NCI-H226 (cell line): ENCODE data around the gene POLDIP3.

Experiments
- DNase-seq: peaks from one replicate; pipeline ENCODE4 v3.0.0-alpha.2; 2015

The POLDIP3 gene, protein sequence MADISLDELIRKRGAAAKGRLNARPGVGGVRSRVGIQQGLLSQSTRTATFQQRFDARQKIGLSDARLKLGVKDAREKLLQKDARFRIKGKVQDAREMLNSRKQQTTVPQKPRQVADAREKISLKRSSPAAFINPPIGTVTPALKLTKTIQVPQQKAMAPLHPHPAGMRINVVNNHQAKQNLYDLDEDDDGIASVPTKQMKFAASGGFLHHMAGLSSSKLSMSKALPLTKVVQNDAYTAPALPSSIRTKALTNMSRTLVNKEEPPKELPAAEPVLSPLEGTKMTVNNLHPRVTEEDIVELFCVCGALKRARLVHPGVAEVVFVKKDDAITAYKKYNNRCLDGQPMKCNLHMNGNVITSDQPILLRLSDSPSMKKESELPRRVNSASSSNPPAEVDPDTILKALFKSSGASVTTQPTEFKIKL

DNA sequence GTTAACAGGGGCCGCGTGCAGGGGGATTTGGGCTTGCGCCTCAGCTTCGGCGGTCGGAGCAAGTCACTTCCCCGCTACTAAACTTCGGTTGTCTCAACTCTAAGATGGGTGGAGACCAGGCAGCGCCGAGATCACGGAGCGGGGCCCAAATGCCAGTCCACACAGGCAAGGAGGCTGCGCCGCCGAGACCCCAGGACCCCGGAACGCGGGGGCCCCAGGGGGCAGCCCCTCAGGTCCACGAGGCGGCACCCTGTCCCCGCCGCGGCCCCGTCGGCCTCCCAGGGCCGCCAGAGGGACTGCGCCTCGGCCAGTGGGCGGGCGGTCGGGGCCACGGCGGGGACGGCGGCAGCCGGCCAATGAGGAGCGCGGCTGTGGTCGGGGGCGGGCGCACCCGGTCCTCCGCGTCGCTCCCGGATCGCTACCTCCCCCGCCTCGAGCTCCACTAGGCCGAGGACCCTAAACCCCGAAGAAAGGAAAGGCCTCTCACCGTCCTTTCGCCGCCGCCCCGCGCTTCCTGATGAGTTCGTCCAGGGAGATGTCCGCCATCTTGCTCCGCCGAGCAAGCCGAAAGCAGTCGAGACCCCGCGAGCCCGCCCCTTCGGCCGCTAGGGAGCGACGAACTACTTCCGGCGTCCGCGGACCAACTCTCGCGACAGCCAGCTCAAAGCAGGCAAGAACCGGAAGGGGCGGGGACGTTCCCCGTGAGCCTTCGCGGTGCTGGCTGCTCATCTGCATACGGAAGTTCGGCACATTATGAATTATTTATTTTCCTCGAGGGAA lies at the start of gene POLDIP3:
POLDIP3 (minus strand) TSS at position 572 of the 780 bp plus-strand sequence; CDS start at position 546, 26 bp downstream.
- peak; percentile 78 for DNase-seq

DNA sequence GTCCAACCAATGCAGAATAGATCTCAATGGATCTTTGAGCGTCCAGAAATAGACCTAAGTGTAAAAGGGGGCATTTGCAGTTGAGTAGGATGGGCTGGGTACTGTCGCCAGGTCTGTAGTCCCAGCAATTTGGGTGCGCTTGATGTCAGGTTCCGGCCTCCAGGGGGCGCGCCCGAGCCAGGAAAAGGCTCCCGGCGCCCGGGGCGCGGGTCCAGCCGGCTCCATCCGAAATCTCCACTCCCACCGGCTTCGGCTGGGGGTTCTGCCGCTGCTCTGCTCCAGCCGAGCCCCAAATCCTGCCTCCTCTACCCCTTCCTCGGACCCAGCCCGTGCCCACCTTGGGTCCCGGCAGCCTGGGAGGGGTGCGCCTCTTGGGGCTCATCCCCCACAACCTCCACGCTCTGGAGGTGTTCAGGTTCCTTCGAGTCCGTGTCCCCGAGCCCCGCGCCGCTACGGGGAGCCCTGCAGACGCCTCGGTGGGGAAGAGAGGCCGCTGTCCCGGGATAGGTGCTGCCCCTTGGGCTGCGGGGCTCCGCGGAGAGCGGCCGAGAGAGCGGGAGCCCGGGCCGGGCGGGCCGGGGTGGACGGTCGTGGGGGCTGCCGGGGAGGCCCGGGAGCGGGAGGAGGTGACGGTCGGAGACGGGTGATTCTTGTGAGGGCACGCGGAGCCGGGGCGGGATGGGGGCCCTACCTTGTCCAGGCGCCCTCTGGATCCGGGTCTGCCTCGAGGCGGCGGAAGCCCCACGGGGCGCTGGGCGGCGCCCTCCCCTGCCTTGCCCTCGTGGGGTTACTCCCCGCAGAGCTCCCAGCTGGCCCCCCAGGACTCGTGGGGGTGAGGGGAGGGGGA lies 47.5 kb upstream of the POLDIP3 start:
- peak; percentile 13 for DNase-seq

DNA sequence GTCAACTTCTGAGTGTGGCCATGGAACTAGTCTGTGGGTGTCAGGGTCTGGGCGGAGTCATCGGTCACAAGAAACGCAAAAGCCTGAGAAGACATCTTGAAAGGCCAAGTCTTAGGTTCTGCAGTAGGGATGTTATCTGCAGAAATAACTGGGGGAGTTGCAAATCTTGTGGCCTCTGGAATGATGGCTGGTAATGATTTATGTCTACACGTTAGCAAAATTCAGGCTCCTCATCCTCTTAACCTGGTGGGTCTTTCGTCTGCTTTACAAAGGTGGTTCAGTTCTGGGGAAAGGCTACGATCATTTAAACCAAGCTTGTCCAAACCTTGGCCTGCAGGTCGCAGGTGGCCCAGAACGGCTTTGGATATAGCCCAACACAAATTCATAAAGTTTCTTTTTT lies 41.9 kb upstream of the POLDIP3 start:
- DNase-seq, result no peak

DNA sequence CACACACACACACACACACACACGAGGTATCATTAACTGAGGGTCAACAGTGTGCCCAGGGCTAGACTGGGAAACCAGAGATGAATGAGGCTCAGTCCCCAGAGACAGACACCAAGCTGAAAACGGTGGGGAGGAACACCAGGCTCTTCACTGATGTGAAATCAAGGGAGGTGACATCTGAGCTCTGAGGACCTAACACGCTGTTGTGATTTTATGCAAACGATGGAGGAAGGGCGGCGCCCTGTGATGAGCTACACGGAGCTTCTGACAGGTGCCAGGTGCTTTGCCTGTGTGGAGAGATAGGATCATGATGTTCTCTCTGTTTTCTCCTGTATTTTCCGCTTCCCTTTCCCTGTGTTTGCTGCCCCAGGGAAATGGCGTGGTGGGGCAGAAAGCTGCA lies 41.0 kb upstream of the POLDIP3 start:
- no peak for DNase-seq

DNA sequence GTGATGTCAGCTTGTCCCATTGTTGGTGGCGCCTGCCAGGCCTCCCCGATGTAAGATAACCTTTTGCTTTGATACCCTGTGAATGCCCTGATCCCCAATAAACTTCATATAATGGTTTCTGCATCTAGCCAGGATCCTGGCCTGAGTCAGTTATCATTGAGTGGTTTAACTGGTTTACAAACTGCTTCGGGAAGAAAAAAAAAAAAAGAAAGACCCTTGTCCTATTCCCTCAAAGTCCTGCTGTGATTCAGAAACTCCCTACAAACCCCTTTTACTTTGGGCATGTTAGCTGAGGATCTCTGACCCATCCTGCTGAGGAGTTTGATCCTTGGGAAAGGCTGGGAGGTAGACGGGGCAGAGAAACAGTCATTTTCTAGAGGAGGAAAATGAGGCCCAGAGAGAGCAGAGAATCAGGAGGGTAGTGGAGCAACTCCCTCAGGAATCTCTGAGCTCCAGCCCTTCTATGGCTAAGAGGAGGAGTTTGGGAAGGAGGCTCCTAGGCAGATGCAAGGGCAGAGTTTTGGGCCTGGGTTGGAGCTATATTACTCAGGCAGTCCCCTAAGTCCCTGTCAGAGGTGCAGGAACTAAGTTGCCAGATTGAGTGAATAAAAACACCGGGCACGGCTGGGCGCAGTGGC lies 39.9 kb upstream of the POLDIP3 start:
- DNase-seq, result no peak

DNA sequence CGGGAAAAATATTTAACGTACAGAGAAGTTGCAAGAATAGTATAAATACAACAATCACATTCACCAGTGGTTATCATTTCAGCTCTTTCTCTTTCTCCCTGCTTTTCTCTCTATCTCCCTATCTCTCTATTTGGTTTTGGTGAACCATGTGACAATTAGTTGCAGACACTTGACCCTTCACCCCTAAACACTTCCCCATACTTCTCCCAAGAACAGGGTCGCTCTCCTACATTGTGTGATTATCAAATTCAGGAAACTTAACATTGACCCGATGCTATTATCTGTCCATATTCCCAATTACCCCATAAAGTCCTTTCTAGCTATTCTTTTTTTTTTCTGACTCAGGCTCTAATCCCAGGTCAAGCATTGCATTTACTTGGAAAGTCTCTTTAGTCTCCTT lies 39.3 kb upstream of the POLDIP3 start:
- no peak for DNase-seq

DNA sequence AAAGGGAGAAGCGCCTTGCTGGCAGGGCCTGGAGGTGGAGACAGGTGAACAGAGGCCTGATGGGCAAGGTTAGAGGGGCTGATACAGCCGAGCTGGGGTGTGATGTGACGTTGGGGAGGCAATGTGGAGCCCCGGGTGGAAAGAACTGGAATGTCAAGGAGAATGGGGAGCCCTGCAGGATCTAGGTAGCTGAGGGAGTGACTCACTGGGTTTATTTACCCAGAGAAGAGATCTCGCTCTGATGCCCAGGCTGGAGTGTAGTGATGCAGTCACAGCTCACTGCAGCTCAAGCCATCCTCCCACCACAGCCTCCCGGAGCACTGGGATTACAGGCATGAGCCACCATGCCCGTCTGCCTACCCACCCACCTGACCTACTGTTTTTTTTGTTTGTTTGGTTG lies 36.5 kb upstream of the POLDIP3 start:
- DNase-seq, result peak; percentile 31

DNA sequence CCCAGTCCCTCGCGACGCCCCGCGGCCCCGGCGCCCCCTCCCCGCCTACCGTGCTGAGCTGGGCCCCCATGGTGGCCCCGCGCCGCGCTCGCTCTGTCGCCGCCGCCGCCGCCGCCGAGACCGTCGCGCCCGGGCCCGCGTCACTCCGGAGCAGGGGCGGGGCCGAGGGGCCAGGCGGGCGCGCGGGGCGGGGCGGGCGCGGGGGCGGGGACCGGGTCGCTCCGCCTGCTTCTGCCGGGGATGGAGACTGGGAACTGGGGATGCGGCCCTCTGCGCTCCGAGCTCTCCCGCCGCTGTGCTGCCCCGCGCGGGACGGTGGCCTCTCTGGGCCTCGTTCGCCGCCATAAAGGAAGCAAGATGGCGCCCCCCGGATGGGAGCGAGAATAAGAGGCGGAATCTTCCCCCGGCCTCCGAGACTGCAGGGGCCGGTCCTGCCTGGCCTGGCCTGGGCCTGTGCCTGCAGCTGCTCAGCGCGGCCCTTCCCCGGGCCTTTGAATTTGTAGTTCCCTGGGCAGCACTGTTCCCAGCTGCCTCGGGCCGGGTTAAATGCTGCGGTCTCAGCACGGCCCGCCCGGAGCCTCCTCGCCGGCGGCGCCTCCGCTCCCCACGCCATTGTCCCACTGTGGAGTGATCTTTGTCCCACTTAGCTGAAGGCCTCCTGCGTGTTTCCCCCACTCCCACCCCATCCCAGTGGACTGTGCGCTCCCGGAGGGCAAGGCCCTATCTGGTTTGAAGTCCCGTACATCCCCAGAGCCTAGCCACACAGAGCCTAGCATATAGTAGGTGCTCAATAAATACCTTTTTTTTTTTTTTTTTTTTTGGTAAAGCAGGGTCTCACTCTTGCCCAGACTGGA lies 34.8 kb upstream of the POLDIP3 start, which contains the start of gene CYB5R3:
CYB5R3 (minus strand) TSS at position 147 of the 854 bp plus-strand sequence; CDS start at position 70, 77 bp downstream.
- peak; percentile 55 for DNase-seq

DNA sequence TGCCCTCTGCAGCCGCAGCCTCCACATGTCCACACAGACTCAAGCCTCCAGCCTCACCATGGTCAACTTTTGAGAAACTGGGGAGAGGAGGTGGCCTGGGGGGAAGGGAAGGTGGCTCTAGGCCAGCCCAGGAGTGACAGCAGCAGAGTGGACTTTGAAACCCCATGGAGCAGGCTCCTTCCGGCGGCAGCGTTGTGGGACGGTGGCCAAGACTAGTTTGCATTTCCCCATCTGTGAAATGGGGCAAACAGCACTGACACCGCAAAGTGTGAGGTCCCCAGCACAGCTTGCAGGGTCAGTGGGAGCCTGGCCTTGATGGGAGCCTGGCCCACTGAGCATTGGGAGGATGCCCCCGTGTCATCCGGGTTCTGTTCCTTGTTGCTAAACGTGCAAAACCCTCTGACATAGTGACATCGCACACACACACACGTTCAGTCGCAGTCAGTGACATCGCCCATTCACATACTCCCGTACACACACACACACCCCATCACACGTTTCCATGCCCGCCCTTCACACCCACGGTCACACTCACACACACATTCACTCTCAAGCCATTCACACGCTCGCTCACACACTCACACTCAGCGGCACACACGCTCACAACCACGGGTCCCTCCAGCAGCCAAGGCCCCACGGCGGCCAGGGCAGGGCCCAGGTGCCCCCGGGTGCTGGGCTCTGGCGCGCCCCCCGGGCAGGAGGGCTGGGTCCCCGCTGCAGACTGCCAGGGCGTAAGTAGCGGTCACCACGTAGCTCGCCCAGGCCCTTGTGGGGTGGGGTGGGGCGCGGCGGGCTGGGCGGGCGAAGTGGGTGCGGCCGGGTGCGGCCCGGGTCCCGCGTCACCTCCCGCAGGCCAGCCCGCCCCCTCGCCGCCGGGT lies 33.9 kb upstream of the POLDIP3 start:
- DNase-seq, result peak; percentile 12

DNA sequence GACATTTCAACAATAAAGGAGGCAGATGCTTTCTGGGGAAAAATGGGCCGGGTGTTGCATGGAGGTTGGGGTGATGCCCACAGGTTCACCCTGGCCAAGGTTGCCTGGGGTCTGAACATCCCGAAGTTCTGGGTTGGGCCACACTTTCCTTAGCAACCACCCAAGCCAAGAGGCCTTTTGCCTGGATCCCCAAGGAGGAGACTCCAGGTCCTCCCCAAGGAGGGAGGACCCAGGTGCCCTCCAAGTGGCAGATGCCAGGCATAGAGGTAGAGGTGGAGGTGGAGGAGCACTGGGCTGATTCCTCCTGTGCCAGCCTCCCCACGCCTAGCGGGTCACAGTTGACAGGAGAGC lies 33.3 kb upstream of the POLDIP3 start:
- no peak for DNase-seq

DNA sequence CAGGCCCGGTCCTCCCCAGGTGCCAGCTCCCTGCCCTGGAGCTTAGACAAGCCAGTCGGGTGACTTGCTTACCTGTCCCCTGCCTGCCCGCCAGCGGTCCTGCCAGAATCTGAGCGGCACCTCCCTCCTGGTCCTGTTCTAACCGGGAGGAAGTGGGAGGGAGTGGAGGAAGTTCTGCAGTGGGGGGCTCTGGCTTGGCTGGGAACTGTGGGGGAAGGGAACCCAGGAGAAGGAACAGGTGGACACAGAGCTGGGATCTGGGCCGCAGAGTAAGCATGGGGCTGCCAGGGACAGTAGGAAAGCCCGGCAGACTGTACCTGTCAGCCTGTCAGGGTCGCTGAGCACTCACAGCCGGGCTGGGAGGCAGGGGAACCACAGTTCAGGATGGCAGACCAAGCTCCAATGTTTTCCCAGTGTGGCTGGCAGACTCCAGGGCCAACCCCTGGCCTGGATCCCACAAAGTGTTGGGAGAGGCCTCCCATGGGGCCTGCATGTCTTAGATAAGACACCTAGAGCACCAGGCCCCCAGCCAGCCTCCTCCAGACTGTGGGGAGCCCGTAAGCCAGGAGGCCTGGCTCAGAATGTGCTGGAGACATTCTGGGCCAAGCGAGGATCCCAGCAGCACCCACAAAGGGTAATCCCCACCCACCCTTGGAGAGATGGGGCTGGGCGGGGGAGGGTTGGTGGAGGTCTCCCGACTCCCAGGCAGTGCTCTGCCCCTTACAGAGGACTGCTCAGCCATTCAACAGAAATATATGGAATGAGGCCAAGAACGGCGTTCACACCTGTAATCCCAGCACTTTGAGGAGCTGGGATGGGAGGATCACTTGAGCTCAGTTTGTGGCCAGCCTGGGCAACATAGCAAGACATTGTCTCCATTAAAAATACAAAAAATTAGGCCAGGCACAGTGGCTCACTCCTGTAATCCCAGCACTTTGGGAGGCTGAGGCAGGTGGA lies 32.2 kb upstream of the POLDIP3 start:
- peak; percentile 80 for DNase-seq

DNA sequence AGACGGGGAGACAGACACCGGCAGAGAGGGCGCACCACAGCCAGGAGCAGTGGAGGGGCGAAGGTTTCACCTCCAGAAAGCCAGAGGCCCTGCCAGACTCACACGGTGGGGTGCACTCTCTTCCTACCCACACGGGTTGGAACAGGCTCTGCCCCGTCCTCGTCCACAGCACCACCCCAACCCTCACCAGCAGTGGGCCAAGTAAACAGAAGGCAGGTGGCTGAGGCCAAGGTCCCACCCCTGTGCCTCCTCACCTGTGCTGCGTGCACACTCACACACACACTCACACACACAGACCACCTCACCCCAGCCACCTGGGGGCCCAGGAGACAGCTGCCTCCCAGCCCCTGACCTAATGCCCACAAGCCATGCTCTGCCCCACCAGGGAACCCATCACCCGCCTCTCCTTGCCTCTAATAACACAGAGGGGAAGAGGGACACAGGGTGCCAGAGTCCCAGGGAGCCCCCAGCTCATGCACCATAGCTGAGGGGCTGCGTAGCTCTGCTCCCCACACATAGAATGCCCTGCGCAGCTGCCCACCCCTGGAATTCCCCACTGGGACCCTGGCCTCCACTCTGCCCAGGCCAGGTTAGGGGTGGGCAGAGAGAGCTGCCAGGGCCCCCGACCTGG lies 31.4 kb upstream of the POLDIP3 start:
- no peak for DNase-seq

DNA sequence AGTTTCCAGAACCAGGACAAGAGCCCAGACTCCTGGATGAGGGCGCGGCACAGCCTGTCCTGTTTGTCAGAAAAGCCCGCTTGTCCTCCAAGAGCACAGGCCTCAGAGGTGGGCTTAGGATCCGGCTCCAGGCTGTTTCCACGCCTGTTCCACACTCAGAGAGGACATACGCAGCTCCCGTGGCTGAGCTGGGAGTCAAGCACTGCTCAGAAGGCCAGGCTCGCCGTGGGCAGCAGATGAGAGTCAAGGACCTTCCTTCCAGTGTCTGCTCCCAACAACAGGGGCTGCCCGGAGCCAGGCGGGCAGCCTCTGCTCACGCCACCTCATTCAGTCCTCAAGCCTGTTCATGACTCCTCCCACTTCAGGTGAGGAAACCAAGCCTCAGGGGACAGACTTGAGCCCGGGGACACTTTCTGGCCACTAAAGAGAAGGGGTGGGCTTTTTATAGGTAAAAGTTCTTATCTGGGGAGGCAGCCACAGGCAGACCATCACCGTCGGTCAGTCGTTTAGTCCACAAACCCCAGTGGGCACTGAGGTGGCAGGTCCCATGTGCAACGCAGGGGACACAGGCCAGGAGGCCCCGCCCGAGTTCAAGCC lies 30.8 kb upstream of the POLDIP3 start:
- no peak for DNase-seq

DNA sequence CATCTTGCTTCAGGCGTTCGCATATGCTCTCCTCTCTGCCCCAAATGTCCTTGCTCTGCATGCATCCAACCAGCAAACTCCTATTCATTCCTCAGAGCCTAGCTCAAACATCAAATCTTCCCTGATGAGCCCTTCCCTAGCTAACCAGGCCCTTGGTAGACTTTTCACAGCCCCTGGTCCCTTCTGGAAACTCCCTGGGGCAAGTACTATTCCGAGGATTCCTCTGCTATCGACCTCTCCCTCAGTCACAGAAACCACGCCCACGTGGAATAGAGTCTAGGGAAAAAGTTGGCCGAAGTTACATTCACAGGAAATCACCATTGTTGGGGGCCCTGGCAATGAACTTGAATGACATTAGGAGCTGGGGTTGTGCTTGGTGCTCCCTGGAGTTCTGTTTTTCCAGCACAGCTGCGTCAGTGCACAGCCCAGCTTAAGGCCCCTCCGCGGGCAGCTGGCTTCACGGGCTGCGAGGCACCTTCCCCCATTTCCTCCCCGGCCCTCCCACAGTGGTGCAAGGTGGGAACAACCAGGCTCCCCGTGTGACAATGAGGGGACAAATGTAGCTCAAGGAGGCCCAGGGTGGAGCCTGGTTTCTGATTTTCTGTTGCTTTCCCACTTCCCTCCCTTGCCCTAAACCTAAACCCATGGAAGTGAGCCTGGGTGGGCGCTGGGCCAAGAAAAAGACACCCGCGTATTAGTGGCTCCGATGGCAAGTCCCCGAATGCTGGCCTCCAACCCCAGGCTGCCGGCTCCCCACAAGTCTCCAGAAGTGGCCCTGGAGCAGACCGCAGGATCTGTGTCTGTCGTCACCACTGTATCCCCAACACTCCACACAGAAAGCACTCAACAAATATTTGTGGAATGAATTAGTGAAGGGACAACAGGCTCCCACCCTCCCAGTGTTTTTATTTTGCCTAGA lies 30.0 kb upstream of the POLDIP3 start:
- no peak for DNase-seq

DNA sequence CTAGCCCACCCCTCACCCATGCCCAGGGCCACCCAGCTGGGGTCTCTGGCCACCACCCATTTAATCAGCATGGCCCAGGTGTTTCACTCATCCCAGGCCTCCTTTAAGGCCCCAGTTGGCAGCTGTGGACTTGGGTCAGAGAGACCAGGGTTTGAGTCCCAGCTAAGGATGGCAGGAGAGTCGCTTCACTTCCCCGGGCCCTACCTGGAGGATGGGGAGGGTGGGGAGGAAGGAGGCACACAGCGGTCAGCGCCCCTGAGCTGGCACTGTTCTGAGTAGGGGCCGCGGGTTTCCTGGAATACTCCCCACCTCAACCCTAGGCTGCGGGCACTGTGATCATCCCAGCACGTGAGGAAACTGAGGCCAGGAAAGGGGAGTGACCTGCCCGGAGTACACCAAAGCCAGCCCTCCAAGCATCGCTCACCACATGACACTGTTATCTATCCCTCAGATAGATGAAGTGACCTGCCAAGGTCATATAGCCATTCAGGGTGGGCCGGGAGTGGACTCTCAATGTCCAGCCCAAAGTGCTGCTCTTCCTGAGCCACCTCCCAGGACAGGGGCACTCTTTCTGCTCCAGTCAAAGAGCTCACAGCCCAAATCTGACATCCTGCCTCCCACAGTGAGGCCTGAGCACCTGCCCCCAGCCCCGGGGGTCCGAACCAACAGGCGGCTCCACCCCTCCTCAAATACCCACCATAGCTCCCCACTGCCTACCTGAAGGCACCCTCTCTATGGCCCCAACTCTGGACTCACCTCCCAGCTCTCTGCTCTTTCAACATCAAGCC lies 29.1 kb upstream of the POLDIP3 start:
- no peak for DNase-seq
